ENCODE data around the gene IQGAP1.
"Not testable (repeated sequence)": the region's sequence is repeated elsewhere in the genome, so short reads cannot be mapped to it uniquely, and the experiment has no call there.

The IQGAP1 gene, protein sequence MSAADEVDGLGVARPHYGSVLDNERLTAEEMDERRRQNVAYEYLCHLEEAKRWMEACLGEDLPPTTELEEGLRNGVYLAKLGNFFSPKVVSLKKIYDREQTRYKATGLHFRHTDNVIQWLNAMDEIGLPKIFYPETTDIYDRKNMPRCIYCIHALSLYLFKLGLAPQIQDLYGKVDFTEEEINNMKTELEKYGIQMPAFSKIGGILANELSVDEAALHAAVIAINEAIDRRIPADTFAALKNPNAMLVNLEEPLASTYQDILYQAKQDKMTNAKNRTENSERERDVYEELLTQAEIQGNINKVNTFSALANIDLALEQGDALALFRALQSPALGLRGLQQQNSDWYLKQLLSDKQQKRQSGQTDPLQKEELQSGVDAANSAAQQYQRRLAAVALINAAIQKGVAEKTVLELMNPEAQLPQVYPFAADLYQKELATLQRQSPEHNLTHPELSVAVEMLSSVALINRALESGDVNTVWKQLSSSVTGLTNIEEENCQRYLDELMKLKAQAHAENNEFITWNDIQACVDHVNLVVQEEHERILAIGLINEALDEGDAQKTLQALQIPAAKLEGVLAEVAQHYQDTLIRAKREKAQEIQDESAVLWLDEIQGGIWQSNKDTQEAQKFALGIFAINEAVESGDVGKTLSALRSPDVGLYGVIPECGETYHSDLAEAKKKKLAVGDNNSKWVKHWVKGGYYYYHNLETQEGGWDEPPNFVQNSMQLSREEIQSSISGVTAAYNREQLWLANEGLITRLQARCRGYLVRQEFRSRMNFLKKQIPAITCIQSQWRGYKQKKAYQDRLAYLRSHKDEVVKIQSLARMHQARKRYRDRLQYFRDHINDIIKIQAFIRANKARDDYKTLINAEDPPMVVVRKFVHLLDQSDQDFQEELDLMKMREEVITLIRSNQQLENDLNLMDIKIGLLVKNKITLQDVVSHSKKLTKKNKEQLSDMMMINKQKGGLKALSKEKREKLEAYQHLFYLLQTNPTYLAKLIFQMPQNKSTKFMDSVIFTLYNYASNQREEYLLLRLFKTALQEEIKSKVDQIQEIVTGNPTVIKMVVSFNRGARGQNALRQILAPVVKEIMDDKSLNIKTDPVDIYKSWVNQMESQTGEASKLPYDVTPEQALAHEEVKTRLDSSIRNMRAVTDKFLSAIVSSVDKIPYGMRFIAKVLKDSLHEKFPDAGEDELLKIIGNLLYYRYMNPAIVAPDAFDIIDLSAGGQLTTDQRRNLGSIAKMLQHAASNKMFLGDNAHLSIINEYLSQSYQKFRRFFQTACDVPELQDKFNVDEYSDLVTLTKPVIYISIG (N-terminal part only)

DNA sequence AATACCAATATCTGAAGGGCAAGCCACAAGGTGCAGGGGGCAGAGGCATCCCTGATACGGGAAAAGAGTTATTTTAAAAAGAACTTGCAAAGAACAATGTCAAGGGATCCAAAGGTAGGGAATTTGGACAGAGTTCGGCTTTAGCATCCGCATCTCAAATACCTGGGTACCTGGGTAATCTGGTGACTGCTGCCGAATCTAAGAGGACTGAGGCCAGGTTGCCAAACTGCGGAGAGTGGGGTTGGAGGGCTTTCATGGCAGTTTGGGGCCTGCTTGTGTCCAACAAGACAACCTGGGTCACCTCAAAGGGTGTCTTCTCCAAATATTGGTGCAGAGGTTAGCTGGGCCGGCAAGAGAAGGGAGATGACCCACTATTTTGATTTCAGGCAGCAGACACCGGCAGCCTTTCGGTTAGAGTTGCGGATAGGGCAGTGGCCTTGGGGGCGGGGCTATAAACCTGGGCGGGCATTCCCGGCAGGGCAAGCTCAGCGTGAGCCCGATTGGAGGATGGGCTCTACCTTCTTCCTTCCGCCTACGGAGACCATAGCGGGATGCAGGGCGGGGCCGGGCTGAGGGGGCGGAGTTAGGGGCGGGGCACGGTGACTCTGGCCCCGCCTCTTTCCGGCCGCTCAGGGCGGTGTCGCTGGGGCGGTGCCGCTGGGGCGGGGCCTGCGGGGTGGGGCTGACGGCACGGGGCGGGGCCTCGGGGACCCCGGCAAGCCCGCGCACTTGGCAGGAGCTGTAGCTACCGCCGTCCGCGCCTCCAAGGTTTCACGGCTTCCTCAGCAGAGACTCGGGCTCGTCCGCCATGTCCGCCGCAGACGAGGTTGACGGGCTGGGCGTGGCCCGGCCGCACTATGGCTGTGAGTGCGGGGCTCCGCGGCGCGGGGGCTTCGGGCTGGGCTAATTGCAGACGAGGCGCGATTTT, at the start of gene IQGAP1:
TSS of gene IQGAP1 (plus strand) at position 709 of the 928 bp plus-strand sequence. CDS start at position 809, 100 bp downstream.
- DNase-seq: peak; percentile 92 to 94

DNA sequence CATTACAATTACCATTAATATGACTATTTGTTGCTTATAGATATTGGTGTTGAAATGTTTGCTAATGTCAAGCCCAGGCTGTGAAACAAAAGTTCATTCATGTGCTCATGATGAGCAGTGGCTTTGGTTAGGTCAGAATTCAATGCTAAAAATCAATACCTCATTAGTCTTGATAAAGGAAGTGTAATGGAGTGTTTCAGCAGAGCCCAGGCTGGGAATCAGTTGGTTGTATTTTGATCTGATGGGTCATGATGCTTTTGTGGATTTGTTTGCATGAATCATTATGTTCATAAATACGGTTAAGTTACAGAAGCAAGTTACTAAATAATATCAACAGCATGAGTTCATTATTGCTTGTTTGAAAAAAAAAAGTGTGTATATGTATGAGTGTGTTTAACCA, 49.5 kb upstream of the IQGAP1 start:
- DNase-seq: no peak

DNA sequence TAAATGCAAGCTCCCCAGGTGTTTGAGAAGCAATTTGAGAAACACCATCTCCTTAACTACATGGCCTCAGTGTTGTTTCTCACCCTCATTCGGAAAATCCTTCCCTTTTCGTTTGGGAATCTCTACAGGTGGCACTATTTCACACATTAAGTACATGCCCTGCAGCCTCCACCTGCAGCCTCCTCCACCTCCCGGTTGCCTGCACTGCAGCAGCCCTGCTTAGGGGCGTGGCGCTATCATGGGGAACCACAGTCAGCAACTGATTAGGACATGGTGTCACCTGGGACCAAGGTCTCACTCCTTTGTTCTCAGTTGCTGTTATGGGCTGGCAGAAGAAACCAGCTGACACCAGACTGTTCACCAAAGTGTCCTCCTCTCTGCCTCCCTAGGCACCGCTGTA, 47.7 kb upstream of the IQGAP1 start:
- DNase-seq: no peak

DNA sequence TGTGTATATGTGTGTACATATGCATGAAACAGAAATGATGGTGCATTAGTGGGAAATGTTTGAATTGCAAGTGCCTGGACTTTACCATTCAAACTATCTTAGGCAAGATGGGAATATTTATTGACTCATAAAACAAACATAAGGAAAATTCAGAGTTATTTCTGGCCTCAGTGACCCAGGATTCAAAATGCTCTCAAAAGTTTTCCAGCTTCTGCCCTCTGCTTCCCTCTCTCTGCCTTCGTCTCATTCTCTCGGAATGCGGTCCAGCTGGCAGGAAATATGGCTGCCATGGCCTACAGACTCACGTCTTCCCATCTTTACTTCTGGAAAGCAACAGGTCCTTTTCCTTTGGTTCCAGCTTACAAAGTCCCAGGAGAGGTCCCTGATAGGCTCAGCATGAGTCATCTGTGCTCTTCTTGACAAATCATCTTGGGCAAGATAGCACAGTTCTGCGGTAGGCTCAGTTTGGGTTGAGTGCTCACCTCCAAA, 44.7 kb upstream of the IQGAP1 start:
- DNase-seq: no peak

DNA sequence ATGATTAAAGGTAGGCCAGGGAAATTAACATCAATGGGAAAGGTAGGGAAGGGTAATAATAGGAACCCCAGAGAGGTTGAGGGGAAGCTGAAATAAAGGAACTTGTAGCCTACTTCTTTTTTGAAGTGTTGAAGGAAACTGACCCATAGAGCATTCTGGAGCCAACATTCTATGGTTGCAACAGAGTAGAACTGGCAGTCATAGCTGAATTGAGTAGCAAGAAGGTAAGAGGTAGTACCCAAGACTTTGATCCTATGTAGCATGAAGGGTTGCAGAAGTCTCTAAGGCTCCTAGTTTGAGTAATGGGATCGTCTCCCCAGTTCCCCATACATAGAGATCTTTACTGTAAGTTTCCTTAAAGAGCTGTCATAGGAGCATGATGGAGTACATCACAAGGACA, 43.4 kb upstream of the IQGAP1 start:
- DNase-seq: no peak

DNA sequence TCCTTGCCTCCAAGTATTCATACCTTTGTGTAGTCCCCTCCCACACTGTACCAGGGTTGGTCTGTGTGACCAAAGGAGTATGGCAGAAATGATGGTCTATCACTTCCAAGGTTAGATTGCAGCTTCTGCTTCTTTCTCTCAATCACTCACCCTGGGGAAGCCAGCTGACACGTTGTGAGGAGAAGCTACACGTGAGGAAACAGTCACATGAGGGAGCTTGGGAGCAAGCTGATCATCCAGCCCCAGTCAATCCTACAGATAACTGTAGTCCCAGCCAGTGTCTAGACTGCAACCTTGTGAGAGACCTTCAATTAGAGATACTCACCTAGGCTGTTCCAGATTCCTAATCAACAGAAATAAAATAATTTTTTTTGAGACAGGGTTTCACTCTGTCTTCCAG, 42.2 kb upstream of the IQGAP1 start:
- no peak for DNase-seq

DNA sequence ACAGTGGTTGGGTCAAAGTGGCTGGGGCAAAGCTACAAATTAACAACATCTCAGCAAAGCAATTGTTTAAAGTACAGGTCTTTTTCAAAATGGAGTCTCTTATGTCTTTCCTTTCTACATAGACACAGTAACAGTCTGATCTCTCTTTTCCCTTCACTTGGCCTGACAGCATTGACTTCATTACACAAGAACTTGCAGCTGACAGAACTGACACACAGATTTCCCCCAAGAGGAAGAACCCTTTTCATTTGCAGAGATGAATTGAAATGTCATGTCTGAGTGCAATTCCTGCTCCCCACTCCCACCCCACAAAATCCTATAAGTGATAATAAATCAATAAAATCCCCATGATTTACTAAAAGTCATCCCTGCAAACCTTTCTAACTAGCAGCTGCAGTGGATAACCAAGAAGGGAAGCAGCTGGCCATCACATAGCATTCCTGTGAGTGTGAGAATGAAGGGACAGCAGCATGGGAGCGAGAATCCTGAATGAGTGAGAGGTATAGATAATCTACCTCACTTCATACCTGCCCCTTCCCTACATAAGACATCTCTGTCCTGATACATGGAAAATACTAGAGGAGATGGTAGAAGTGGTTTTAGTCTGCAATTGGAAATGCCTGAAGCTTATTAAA, 40.5 kb upstream of the IQGAP1 start:
- DNase-seq: not testable (repeated sequence)

DNA sequence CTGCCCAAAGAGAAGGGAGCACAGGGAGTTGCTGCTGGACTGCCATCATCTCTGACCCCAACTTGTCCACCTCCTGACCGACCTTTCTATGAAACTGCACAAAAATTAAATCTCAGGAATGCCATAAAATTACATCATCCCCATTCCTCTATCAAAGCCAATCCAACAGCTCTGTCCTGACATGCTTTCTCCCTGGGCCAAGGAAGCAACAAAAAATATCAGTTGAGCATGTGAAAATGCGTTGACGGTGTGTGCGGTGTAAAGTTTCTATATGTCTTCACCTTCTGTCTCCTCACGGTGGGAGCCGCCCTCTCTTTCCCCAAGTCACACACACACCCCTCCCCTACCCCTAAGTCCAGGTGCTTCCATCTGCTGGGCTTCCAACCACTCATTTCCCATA, 39.6 kb upstream of the IQGAP1 start:
- DNase-seq: no peak

DNA sequence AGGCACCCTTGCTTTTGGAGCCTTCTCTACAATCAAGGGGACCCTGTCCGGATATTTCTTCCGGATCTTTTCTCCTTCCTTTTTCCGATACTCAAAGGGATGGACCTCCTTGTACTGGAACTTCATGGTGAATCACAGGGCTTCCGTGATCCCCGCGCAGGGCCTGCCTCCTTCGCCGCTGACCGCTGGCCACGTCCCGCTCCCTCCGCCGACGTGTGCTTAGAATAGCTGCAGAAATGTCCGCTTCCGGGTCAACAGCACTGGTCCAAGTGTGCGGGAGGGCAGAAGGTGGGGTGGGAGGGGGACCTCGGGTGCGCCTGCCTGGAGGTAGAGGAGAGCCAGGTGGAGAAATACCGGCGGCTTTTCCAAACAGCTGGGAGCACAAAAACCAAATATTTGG, 39.0 kb upstream of the IQGAP1 start:
- no peak for DNase-seq

DNA sequence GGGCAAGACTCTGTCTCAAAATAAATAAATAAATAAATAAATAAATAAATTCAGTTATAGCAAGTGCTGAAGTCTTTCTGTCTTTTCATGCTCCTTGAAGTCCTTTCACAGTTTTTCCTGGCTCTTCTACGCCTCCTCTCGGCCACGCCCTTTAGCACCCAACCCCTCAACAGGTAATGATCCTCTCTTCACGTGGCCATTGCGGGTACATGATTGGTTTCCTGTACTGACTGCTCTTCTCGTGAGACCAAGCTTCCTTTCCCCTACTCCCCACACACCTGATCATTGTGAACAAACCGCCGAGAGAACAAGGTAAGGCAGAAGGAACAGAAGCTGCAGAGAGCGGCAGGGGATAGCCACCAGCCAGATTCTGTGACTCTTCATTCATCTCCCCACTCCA, 38.2 kb upstream of the IQGAP1 start:
- no peak for DNase-seq

DNA sequence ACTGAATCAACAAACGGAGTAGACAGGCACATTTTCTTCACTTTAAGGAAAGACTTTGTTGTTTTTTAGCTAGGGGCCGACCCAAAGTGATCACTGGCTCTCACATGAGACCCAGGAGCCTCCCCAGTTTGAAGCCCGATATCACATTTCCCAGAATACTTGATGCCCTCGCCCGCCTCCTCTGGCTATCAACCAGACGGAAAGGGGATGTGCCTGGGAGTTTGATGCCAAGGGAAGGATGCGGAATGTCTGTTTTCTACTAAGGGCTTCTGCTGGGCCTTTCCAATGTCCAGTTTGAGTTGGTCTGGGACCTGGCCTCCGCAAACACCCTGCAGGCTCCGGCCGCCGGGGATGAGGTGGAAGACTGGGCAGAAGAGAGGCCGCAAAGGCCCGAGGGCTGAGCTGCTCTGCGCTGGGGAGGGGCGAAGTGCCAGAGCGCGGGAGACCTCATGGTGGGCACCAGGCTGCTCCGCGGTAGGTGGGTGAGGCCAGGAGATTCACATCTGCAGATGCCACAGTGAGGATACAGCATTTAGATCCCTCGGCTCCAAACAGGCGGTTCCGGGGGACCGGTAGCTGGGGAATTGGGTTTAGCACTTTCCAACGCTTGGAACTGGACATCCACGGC, 36.4 kb upstream of the IQGAP1 start:
- no peak for DNase-seq

DNA sequence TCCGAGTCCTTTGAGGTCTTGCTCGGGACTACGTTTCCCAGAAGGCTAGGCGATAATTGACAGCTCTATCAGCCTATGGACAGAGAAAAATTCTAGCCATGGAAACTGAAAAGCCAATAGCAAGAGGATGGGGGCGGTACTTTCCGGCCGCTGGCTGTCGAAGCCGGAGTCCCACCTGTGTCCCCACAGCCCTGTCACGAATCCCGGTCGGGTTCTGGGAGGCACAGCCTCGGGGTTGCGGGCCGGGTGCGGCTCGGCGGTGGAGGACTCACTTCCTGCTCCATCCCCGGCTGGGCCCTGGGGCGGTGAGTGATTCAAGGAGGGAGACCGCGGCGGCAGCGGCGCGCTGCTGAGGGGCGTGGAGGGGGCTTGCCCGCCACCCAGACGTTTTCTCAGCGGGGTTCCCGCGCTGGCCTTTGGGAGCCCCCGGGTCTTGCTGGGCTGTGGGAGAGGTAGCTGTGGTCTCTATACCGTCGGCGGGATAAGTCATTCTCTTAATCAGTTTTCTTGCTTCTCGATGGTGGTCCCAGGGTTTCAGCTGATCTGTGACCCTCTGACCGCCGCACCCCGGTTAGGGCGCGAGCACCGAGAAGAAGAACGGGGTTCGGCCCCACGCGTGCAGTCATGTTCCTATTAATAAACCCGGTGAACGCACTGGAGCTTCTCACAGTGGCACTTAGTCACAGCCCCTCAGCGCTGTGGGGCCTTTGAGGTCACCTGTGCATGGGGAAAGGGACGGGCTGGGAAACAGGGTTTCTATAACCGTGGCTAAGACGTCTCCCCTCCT, 35.7 kb upstream of the IQGAP1 start, which contains the start of gene ZNF774:
TSS of gene ZNF774 (plus strand) at position 178 of the 787 bp plus-strand sequence. CDS start 2,377 bp downstream, outside the sequence.
- DNase-seq: peak; percentile 83 to 93

DNA sequence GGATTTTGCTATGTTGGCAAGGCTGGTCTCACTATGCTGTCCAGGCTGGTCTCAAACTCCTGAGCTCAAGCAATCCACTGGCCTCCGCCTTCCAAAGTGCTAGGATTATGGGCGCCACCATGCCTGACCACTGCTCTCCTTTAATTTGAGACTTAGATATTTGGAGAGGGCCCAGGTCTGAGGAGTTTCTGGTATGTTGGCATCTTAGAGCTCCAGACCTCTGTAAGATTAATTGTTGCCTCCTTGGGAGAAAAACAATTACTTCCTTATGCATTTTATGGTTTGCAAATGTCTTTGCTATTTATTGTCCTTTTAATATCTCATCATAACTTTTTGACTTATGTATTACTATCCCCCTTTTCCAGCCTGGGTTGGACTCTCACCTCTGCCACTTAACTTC, 33.1 kb upstream of the IQGAP1 start:
- DNase-seq: no peak

DNA sequence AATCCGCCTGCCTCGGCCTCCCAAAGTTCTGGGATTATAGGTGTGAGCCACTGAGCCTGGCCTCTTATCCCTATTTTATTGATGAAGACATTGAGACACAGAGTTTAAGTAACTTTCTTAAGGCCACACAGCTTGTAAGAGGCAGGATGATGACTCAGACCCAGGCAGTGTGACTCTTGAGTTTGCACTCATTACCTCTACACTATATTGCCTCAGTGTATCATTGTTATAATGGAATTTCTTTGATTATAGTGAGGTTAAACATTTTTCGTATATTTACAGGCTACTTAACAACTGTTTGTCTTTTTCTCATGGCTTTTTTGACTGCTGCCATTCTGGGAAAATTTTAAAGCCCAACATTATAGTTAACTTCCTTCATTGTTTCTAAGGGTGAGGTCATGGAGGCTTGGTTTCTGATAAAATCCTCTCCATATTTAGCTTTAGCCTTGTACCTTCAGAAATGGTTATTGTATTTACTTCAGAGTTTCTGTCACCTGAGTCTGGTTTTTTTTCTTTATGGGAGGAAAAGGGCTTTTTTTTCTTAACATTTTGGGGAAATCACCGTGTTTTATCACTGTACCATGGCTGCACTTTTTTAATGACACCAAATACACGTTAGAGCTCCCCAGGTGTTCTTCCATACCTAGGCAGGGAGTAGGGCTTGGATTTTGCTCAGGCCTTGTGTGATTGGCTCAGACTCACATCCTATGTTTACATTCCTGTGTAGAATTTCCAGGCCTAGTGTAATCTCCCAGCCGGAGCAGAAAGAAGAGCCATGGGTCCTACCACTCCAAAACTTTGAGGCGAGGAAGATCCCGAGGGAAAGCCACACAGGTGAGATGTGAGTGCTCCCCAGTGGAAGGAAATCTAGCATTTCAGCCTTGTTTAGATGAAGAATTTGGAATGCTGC, 29.7 kb upstream of the IQGAP1 start:
- no peak for DNase-seq

DNA sequence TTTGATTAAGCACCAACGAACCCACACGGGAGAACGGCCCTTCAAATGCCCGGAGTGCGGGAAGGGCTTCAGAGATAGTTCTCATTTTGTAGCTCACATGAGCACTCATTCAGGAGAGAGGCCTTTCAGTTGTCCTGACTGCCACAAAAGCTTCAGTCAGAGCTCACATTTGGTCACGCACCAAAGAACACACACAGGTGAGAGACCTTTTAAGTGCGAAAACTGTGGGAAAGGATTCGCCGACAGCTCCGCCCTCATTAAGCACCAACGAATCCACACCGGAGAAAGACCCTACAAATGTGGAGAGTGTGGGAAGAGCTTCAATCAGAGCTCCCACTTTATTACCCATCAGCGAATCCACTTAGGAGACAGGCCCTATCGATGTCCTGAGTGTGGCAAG, 27.3 kb upstream of the IQGAP1 start:
- no peak for DNase-seq

DNA sequence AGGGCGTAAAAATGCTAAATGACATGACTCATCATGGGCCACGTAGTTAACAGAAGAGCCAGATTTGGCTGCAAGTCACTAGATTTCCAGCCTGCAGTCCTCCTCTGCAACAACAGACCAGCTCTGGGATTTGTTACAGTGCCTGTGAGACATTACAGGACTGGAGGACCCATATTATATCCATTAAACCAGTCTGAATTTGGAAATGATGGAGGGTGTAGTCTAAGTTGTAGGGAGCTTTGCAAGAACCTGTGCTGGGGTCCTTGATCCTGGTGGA, 25.2 kb upstream of the IQGAP1 start:
- DNase-seq: no peak

DNA sequence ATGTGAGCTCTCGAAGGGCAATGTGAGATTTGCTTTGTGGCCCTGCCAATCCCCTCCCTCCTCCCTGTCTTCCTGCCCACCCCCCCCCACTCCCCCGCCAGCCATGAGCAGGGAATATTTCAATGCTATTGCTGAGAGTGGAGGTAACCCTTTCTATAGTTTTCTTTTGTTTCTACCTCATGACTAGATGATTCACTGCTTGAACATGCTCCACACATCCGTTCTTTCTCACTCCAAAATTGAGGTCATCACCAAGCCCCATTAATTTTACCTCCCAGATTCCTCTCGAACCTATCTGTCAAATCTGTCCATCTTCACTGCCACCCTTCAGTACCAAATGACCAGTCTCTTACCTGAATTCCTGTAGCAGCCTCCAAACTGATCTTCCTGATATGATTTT, 23.8 kb upstream of the IQGAP1 start:
- DNase-seq: no peak

DNA sequence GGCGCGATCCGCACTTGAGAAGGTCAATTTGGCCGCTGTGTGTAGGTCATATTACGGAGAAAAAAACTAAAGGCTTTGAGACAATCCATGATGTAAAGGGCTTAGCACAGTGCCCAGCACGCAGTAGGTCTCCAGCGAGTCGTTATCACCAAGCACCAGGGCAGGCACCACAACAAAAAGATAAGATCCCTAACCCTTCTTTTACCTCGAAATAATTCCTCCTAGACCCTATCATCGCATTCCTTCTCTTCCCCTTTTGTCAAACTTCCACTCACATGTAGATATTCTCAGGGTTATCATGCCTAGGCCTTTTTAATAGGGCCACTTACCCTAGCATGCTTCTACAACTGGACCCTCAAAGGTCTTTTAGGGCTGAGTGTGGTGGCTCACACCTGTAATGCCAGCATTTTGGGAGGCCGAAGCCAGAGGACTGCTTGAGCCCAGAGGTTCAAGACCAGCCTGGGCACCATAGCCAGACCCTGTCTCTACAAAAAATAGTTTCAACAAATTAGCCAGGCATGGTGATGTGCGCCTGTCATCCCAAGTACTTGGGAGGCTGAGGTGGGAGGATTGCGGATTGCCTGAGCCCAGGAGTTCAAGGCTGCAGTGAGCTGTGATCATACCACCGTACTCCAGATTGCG, 22.5 kb upstream of the IQGAP1 start:
- no peak for DNase-seq
